Stimulated activated CD4-positive, alpha-beta T cell treated with anti-CD3 and anti-CD28 coated beads, Interleukin-12 subunit alpha, Interleukin-12 subunit beta, amount 100 ng/mL, for 24 hours (primary cell): Measurements from ENCODE around the gene SRRM3.
A peak's percentile ranks its signal among the peaks of the same experiment; 100 is the strongest.
"Not testable (repeated sequence)": the region's sequence is repeated elsewhere in the genome, so short reads cannot be mapped to it uniquely, and the experiment has no call there.

Experiments used
- DNase-seq, 2 experiments: peaks; one replicate each; pipeline ENCODE4 v3.0.0-alpha.2; 2020; ENCODE audit warnings: low read depth in 2 of 2

The SRRM3 gene

GRCh38 chr7:76201732-76202665 is at the start of gene SRRM3:
Gene SRRM3, plus strand, starts transcription at chr7:76201896. Its CDS starts 33,171 bp downstream, at chr7:76235067.
- peak; percentile 64 to 75 for DNase-seq

- DNase-seq: no peak
Measured at GRCh38 chr7:76151932-76152331, 49.8 kb upstream of the SRRM3 start.

- DNase-seq: not testable (repeated sequence)
Measured at GRCh38 chr7:76153571-76154230, 48.0 kb upstream of the SRRM3 start.

GRCh38 chr7:76155938-76156337 is 45.8 kb upstream of the SRRM3 start:
- no peak for DNase-seq

GRCh38 chr7:76156992-76157685 is 44.6 kb upstream of the SRRM3 start:
- DNase-seq: not testable (repeated sequence)

GRCh38 chr7:76158416-76158815 is 43.3 kb upstream of the SRRM3 start:
- not testable (repeated sequence) for DNase-seq

- not testable (repeated sequence) for DNase-seq
Measured at GRCh38 chr7:76162416-76163170, 39.1 kb upstream of the SRRM3 start.

- not testable (repeated sequence) for DNase-seq
Measured at GRCh38 chr7:76163812-76164211, 37.9 kb upstream of the SRRM3 start.

GRCh38 chr7:76165106-76165972 is 36.4 kb upstream of the SRRM3 start:
- no peak for DNase-seq

GRCh38 chr7:76165973-76166403 is 35.7 kb upstream of the SRRM3 start:
- DNase-seq: no peak

GRCh38 chr7:76166404-76167255 is 35.1 kb upstream of the SRRM3 start:
- peak; percentile 83 to 88 for DNase-seq

GRCh38 chr7:76173566-76174205 is 28.0 kb upstream of the SRRM3 start:
- no peak for DNase-seq

- not testable (repeated sequence) for DNase-seq
Measured at GRCh38 chr7:76176951-76177350, 24.7 kb upstream of the SRRM3 start.

- no peak for DNase-seq
Measured at GRCh38 chr7:76179686-76180085, 22.0 kb upstream of the SRRM3 start.

GRCh38 chr7:76182225-76182960 is 19.3 kb upstream of the SRRM3 start:
- no peak for DNase-seq

- no peak for DNase-seq
Measured at GRCh38 chr7:76185187-76185896, 16.4 kb upstream of the SRRM3 start.

- DNase-seq: no peak
Measured at GRCh38 chr7:76187272-76187671, 14.4 kb upstream of the SRRM3 start.

- DNase-seq: no peak
Measured at GRCh38 chr7:76189276-76189675, 12.4 kb upstream of the SRRM3 start.
